Activated CD8-positive, alpha-beta memory T cell treated with anti-CD3 and anti-CD28 coated beads for 4 hours (primary cell): ENCODE data around the gene TICAM2.
"Not testable (repeated sequence)": the region's sequence is repeated elsewhere in the genome, so short reads cannot be mapped to it uniquely, and the experiment has no call there.

Source experiments
- DNase-seq, 2 donors: peaks; one replicate each; pipeline ENCODE4 v3.0.0-alpha.2; 2020; ENCODE audit warnings: low read depth in 2 of 2

TICAM2 gene, protein sequence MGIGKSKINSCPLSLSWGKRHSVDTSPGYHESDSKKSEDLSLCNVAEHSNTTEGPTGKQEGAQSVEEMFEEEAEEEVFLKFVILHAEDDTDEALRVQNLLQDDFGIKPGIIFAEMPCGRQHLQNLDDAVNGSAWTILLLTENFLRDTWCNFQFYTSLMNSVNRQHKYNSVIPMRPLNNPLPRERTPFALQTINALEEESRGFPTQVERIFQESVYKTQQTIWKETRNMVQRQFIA

DNA sequence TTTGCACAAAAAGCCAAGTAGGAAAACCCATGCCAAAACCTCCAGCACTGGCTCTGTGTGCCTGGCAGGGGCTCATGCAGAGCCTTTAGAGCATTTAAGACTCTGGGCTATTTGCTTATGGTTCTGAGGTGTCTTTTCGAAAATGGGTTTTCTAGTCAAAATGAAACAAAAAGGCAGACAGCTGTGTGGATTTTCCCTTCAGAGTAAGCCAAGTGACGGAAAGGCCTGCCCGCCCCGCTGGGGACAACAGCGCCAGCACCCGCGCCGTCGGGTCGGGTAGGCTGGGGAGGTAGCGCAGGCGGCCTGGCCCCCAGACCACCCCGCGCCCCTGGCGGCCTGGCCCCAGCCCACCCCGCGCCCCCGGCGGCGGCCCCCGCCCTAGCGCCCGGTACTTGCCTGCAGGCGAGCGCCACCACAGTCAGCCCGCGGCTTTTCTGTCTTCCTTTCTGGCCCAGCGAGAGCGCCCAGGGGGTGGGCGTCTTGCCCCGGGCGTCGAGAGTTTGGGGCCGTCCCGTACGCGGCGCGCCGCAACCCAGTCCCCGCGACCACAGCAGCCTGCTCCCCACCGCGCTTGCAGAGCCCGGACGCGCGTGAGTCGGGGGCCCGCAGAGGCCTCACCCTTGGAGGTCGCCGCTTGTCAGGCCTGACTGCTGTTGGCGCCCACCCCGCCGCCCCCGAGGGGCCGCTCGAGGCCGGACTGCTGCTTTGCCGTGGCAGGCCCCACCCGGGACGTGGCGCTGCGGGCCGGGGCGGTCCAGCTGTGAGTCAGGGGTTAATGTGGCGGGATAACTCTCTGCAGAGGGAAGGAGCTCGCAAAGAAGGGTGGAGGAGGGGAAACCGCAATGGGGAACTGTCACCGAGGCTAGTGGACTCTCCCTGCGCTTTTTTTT lies at the start of gene TICAM2:
TSS of gene TICAM2 (minus strand) at position 779 of the 890 bp plus-strand sequence. CDS start 21,223 bp downstream, outside the sequence.
- peak in 1 of 2 donors; percentile 13 for DNase-seq

DNA sequence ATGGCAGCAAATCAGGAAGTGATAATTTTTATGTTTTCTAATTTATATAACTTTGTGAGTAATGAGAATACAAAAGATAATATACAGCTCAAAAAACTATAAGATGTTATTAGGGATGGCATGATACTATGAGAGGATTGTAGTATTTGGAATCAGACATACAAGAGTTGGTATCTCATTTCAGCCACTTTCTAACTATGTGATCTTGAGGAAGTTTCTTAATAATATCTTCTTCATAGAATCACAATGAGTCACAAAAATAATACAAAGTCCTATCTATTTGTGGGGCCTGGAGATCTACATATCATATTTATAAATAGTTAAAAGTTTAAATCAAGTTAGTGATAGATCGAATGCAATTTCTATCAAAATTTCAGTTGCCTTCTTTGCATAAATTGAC lies 47.3 kb upstream of the TICAM2 start:
- no peak for DNase-seq

DNA sequence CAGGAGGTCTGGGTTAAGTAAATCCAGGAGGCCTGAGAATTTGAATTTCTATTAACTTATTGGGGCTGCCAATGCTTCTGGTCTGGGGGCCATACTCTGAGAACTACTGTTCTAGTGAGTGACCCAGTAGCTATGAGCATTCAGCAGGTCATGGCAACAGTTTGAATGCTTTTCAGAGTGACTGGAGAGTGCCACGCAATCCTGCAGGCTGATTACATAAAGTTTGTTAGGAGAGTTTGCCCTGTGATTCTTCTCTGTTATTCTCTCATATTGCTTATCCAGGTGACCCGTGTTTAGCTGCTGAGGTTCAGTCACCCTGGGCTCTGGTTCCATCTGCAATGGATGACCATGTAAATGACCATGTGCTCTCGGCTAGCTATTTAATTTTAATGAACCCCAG lies 45.8 kb upstream of the TICAM2 start:
- no peak for DNase-seq

DNA sequence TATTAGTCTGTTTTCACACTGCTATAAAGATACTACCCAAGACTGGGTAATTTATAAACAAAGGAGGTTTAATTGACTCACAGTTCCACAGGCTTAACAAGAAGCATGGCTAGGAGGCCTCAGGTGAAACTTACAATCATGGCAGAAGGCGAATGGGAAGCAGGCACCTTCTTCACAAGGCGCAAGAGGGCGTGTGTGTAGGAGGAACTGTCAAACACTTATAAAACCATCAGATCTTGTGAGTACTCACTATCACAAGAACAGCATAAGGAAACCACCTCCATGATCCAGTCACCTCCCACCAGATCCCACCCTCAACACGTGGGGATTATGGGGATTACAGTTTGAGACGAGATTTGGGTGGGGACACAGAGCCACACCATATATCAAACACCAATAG lies 43.1 kb upstream of the TICAM2 start:
- not testable (repeated sequence) for DNase-seq

DNA sequence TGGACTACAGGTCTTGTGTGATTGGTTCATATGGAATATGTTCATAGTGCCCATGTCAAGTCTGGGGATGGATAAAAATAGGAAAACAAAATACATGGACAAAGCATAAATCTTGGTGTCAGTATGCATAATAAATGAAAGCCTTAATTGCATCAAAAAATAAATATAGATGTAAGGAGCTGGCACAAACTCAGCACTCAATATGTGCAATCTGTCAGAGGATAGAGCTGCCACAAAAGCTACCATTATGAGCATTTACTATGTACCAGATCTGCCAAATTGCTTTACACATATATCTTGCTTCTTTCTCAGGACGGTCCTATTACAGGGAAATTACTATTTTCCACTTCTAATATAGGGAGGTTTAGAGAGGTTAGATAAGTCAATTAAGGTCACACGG lies 41.8 kb upstream of the TICAM2 start:
- no peak for DNase-seq

DNA sequence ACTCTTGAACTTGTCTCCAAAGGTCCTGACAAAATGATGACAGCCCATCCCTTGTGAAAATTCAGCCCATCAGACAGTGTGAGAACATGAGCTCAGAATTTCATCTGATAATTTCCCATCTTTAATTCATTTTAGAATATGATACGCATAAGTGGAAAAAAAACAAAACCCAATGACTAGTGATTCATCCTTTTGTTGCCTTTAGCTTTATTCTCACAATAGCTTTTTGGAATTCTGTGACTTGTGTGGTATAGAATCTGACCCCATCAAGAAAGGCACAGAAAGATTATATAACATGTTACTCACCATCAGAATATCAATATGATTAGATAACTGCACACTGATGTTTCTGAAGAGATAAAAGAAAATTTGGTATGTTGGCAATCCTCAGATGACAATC lies 39.7 kb upstream of the TICAM2 start:
- no peak for DNase-seq

DNA sequence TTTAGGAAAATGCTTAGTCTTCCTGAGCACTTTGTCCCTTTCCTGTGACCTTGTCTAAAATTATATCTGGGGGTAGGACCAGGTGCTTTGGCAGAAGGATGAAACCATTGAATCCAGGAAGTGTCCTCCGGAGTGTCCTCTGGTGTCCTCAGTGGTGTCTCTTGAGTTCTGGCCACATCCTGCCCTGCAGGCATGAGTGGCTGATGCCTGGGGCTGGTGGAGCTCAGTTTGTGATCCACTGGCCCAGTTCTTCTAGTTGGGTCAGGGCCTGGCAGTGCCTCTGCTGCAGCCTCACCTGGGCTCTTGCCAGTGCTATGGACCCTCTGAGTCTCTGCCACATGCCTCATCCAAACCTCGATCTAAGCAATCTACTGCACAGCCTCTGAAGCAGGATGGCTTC lies 38.0 kb upstream of the TICAM2 start:
- DNase-seq = no peak

DNA sequence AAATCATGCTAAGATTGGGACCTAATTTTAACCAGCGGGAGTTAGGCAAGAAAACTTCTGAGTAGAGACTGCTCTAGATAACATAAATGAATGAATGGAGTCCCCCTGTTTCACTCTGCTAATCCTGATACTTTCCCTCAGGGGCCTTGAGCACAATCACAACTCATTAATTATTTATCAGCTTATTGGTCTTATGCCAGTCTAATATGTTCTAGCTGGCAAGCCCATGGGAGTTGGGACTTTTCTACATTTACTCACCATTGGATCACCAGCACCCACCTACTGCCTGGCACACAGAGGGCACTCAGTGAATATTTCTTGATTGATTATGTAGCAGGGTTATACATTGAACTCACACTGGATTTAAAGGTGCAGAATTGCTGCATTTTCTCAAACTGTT lies 37.1 kb upstream of the TICAM2 start:
- no peak for DNase-seq

DNA sequence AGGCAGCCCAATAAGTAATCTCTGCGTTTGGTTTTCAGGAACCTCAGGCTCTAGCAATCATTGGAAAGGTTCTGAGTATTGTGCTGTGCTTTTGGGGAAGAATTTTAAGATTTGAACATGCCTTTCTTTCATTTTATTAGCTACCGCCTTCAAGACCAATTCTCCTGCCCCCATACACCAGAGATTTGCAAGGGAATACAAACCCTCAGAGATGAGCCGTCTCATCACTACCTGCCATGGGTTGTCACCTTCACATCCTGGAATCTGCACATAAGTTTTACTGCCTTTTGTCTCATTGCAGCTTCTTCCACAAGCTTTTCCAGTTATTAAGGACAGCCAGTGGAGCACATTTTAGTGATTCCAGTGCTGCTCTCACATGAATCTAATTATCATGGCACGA lies 35.2 kb upstream of the TICAM2 start:
- no peak for DNase-seq

DNA sequence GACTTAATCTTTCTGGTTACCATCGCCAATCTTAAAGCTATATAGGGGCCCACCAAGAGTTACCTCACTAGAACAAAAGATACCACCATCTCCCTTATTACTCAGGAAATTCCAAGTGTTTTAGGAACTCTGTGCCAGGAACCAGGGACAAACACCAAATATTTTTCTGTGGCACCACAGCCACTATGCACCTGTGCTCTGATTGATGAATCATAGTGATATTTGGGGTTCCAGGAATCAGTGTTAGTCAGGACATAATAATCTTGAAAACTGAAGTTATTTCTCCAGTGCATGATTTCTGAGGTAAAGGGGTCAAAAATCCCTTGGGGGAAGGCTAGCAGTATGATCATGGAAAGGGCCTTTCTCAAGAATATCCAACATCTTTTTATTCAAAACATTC lies 33.7 kb upstream of the TICAM2 start:
- DNase-seq = no peak

DNA sequence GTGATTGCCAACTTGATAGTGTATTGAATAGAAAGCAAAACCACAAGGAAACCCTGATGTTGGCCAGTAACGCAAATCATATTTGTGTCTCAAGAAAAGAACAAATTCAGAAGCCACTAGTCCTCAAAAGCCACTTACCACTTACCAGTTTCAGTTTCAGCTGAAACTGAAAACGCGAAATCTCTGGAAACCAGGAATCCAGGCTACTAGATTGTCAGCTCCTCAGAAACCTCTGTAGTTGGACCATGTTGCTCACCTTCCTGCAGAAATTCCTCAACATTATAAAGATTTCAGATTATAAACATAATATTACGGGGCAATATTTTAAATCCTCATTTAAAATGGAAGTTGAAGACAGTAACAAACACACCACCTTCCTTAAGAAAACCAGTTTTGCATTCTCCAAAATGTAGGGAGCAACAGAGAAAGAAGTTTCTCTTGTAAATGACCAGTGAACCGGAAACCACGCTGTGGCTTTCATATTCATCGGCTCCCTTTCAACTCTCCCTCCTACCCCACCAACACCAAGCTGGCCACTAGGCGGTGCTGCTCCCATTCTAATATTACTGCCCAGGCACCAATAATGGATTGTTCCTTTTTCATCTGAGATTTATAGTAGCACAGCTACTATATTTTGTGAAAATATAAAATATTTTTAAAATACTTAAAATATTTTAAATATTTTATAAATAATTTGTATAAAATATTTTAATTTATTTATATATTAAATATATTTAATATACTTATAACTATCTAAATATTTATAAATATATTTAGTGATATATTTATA lies 32.3 kb upstream of the TICAM2 start:
- DNase-seq = peak; percentile 63 to 66

DNA sequence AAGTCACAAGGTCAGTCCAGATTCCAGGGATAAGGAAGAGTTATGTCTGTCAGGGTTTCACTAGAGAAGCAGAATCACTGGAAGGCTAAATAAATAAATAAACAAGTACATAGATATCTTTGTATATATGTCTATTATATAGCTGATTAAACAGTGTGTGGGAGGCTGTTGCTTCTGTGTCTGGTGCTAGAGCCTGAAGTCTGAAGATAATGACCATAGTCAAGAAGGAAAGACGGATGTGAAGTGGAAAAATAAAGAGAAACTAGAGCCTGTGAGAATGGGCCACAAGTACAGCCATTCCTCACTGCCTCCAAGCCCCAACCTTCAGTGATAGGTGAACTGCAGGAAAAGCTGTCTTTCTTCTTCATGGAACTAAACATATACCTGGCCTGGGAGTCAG lies 27.6 kb upstream of the TICAM2 start:
- DNase-seq = no peak

DNA sequence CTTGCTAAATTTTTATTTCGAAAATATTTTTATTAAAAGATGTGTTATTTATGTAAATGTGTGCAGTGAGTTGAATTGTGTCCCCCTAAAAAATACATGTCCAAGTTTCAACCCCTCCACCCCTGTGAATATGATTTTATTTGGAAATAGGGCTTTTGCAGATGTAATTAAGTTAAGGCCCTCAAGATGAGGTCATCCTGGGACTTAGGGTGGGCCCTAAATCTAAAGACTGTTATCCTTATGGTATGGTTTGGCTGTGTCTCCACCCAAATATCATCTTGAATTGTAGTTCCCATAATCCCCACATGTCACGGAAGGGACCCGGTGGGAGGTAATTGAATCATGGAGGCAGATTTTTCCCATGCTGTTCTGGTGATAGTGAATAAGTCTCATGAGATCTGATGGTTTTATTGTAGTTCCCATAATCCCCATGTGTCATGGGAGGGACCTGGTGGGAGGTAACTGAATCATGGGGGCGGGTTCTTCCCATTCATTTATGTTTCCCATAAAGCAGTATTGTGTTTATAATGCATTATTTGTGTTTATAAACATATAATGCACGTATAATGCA lies 25.1 kb upstream of the TICAM2 start:
- no peak for DNase-seq

DNA sequence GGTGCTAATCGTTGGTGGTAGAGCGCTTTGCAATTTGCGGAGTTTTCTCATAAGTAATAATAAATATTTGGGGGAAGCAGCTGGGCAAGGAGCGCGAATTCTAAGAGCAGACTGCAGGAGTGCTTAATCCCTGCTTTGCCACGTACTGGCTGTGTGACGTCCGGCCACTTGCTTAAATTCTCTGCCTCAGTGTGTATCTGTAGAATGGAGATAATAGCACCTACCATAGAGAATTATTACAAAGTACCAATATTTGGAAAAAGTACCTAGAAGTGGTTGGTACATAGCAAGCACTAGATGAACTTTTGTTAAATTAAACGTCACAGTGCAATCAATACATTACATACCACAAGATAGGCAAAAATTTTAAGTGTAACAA lies 24.2 kb upstream of the TICAM2 start:
- DNase-seq = no peak

DNA sequence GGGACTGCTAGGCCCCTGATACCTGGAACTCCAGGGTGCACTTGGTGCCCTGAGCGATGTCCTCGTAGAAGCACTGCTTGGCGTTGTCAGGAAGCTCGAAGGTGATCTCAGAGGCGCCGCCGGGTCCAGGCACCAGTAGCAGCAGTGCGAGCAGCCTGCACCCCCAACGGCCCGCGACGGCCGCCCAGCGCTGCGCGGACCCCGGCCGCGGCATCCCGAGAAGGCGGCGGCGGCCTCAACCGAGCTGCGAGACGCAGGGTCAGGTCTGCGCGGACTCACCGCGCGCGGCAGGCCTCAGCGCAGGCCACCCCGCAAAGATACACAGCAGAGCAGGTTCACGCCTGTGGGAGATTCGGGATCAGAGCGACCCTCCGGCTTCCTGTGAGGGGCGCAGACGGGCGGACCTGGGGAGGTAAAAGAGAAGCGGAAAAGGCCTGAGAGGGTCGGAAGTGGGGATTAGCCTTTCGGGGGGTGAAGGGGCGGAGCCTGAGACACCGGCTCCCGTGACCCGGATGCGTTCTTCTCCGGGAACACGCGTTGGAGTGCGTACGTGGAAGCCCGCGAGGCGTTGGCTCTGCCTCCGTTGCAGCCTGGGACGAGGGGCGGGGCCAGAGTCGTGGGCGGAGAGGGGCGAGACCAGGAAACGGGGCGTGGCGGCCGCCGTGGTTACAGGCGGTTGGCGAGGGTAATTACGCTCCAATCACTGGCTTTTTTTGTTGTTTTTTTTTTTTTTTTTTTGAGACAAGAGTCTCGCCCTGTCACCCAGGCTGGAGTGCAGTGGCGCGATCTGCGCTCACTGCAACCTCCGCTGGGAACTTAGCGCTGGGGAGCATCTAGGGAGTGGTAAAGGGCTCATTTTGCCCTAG lies 23.5 kb upstream of the TICAM2 start, which contains the start of gene TMED7:
TSS of gene TMED7 (minus strand) at position 458 of the 866 bp plus-strand sequence. CDS start at position 214, 244 bp downstream.
- peak; percentile 100 for DNase-seq

DNA sequence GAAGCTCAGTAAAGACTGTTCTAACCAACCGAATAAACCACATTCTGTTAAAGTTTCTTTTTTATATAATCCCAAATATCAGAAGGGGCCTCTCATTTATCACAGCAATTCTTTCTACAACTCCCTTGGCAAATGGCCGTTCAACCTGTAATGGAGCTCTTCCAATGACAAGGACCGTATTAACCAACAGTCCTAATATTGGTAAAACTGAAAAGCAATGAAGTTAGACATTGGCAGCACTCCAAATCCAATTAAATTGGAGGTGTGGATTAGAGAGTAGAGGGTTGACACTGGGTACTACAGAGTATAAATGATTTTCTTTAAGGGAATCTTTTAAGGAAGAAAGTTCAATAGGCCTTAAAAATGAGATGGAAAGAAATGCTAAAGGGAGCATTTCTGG lies 22.7 kb upstream of the TICAM2 start:
- DNase-seq = no peak

DNA sequence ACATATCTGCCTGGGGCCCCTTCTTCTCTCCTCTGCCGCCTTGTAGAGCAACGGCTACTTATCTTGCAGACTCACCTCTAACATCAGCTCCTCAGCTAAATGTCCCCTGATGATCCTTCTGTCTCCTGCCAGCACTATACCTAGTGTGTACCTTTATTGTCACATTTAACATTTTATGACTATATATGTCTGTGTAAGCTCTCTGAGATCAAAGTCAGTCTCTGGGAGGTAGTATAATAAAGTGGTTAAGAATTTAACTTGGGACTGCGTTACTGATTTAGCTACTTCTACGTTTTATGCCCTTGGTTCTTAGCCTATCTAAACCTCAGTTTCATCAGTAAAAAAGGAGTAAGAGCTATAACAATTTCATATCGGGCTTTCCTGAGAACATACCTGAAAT lies 21.4 kb upstream of the TICAM2 start:
- DNase-seq = no peak

DNA sequence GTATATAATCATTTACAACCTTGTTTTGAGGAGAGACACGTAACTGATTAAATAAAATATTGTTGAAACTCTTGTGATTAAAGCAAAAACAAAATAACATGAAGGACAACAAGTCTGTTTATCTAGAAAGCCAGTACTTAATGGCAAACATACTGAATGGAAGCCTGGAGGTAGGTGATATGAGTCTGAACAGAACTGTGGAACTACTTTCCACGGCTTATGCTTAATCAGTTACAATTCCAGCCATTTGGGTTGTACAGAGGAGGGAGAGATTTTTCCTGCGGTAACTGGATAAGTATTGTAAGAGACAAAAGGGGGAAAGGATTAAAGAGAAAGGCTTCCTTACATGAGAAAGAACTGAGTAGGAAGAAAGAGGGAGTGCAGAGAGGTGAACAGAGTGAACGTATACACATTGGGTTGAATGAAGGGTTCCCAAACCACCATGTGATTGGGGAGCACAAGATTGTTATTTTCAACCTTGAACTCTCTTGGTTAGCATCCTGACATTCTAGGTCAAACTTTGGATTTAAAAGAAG lies 19.2 kb upstream of the TICAM2 start:
- DNase-seq = no peak

DNA sequence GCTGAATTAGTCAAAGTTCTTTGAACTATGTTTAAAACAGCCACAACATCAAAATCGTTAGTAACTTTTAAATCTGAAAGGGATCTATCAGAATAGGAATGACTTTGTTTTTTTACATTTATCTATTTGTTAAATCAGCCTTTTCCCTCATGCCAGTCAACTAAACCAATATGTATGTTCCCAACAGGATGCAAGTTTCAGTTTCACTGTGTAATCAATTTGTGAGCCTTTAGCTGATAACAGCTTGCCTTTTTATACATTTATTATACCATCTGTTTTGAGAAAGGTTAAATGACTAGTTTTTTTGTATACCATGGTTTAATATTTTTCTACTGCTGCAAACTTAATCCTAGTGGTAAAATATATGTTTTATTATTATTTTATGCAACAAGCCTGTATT lies 14.6 kb upstream of the TICAM2 start:
- DNase-seq = no peak

DNA sequence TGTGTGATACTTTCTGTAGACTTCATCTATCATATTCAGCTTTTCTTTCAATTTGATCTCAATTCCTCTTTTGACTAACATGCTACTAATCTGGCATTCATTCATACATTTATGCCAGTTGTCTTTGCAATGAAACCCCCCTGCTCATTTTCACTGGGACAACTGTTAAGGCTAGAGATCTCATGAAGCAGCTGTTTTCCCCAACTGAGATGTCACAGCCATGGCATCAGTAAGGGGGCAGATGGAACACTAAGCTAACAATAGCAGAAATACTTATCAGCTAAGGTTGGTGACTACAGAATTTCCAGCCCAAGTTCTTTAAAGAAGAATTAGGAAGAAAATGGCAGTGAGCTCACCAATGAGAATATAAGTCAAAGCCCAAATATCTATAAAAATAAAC lies 14.2 kb upstream of the TICAM2 start:
- no peak for DNase-seq

DNA sequence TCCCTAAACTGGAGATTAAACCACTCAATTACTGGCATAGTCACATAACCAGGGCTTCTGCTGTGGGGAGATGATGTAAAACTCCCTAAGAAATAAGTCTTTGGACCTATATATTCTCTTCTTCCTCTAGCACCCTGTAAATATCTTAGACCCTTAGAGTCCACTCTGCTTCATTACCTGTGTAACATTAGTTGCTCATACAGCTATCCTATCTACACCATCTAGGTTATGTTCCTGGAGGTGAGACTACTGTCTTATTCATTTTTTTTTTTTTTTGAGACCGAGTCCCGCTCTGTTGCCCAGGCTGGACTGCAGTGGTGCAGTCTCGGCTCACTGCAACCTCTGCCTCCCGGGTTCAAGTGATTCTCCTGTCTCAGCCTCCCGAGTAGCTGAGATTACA lies 9.6 kb upstream of the TICAM2 start:
- DNase-seq = no peak
